Gastroesophageal sphincter (tissue), 4 donors: ENCODE measurements around the gene ZMAT3. TPM values are rescaled to one million over a fixed set of nuclear protein-coding genes. Genes with fewer than 3 reads are reported as not detected.

Source experiments
- ATAC-seq: fragments of 150-250 bp; one replicate; pipeline ENCODE4 v1.9.1; 2016; ENCODE audit warnings: mild to moderate bottlenecking, moderate library complexity
- H3K27ac ChIP-seq, 4 donors: fragments of 200-600 bp; sonication (generic) in 3 of 4; 1 replicate in 3 of 4; 2 replicates in 1 of 4; pipeline ENCODE4 v1.5.1; 2016 to 2019
- H3K27me3 ChIP-seq: fragments of 200-600 bp; sonication (generic); one replicate; pipeline ENCODE4 v1.5.1; 2019
- H3K36me3 ChIP-seq, 2 donors: fragments of 200-600 bp; sonication (generic); one replicate each; pipeline ENCODE4 v1.5.1; 2019; ENCODE audit warnings: control low read depth in 1 of 2
- H3K4me1 ChIP-seq, 3 donors: fragments of 200-600 bp; sonication (generic); 1 replicate in 2 of 3; 2 replicates in 1 of 3; pipeline ENCODE4 v1.5.1; 2016 to 2019; ENCODE audit warnings: control low read depth in 2 of 3
- H3K4me3 ChIP-seq, 2 donors: fragments of 200-600 bp; sonication (generic); one replicate each; pipeline ENCODE4 v1.5.1; 2019; ENCODE audit warnings: mild to moderate bottlenecking in 1 of 2, moderate library complexity in 1 of 2
- H3K9me3 ChIP-seq, 3 donors: fragments of 200-600 bp; sonication (generic); one replicate each; pipeline ENCODE4 v1.5.1; 2017 to 2019; ENCODE audit warnings: control low read depth in 2 of 3
- CTCF ChIP-seq, 4 experiments: fragments of 200-600 bp in 2 of 4; fragments of 450-650 bp in 2 of 4; sonication (generic) in 1 of 4; IDR thresholded peaks; one replicate each; pipeline ENCODE4 v1.5.1; 2017 to 2019; ENCODE audit warnings: antibody characterized with exemption in 4 of 4, mild to moderate bottlenecking in 2 of 4, moderate library complexity in 2 of 4
- EP300 ChIP-seq: sonication (generic); formaldehyde crosslinking; IDR thresholded peaks from one replicate; pipeline ENCODE4 v1.6.1; 2017; ENCODE audit warnings: antibody characterized with exemption, mild to moderate bottlenecking
- POLR2A ChIP-seq, 2 donors: fragments of 450-650 bp; IDR thresholded peaks; one replicate each; pipeline ENCODE4 v1.6.1; 2017; ENCODE audit warnings: antibody characterized with exemption in 2 of 2, mild to moderate bottlenecking in 2 of 2, moderate library complexity in 1 of 2
- POLR2AphosphoS5 ChIP-seq: sonication (generic); formaldehyde crosslinking; IDR thresholded peaks from one replicate; pipeline ENCODE4 v1.6.1; 2017; ENCODE audit warnings: antibody characterized with exemption
- WGBS, 2 donors: methylation state at CpG; one replicate each; pipeline ENCODE4 v1.1.5; 2018; ENCODE audit warnings: low coverage in 1 of 2; 5-methylcytosine and 5-hydroxymethylcytosine counted together
- total RNA-seq, 4 donors: library from RNA; depleted of rRNA; stranded (reverse); fragments of >200 nt; gene quantifications; one replicate each; pipeline ENCODE4 v1.1.0, GENCODE V29; 2016

ZMAT3 gene
- total RNA-seq, 4 donors from 2014 or later = 16.4 to 28.8 (median 19.2) TPM

- no peaks in the 10 kb centered on the region for H3K4me1 ChIP-seq
- no peak overlapping the region for H3K27ac ChIP-seq
- no peak for TF ChIP-seq EP300
- no peak for TF ChIP-seq POLR2AphosphoS5
- TF ChIP-seq POLR2A (IDR thresholded peaks at IDR 0.05) = no peak
- no peak for TF ChIP-seq CTCF (IDR thresholded peaks at IDR 0.05)
- ATAC-seq = no peak
- no peaks in the 10 kb centered on the region for H3K36me3 ChIP-seq
- no peaks in the 10 kb centered on the region for H3K27me3 ChIP-seq
- H3K9me3 ChIP-seq = no peaks in the 10 kb centered on the region
- no peak overlapping the region for H3K4me3 ChIP-seq
These were observed 19.5 kb upstream of the ZMAT3 start for GRCh38 chr3:179091113-179091512.

DNA sequence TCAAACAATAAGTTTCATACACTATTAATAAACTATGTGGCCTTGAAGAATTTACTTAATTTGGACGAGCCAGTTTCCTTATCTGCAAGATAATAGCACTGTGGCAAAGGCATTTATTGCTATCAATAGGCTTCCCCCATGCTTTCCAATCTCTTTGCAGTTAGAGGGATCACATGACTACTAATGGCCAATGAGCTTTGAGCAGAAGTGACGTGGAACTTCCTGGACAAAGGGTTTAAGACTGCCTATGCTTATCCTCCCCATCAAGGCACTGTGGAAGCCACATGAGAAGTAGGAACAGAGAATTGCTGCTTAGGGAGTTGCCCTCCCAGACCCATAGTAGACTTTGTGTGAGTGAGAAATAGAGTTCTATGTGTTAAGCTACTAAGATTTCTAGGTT lies 16.7 kb upstream of the ZMAT3 start:
- Histone ChIP-seq H3K9me3 (no peaks in the 10 kb centered on the region), H3K36me3 (no peaks in the 10 kb centered on the region), H3K27ac (no peak overlapping the region), H3K4me3 (no peak overlapping the region), H3K27me3 (no peaks in the 10 kb centered on the region), H3K4me1 (no peaks in the 10 kb centered on the region)
- TF ChIP-seq EP300 = no peak
- TF ChIP-seq POLR2A (IDR thresholded peaks at IDR 0.05) = no peak
- no peak for TF ChIP-seq POLR2AphosphoS5
- TF ChIP-seq CTCF (IDR thresholded peaks at IDR 0.05) = no peak
- 21 to 35% methylated on average over 2 of the region's 2 CpGs for WGBS, 2 donors
- no peak for ATAC-seq

DNA sequence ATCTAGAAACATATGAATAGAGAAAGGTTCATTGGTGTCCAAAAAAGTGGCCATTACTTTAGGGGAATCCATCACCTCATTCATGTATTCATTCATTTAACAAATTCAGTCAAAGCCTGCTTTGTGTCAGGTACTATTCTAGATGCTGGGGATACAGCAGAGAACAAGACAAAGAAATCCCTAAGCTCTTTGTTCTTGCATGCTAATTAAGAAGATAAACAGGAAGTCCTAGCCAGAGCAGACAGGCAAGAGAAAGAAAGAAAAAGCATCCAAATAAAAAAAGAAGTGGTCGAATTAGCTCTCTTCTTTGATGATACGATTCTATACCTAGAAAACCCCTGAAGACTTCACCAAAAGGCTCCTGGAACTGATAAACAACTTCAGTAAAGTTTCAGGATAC lies 12.4 kb upstream of the ZMAT3 start:
- H3K4me1 ChIP-seq = no peaks in the 10 kb centered on the region
- H3K36me3 ChIP-seq = no peaks in the 10 kb centered on the region
- TF ChIP-seq CTCF (IDR thresholded peaks at IDR 0.05) (no peak), POLR2AphosphoS5 (no peak), POLR2A (IDR thresholded peaks at IDR 0.05) (no peak), EP300 (no peak)
- 57 to 74% methylated on average over 2 of the region's 2 CpGs for WGBS, 2 donors
- H3K27me3 ChIP-seq = no peaks in the 10 kb centered on the region
- H3K27ac ChIP-seq = no peak overlapping the region
- no peak overlapping the region for H3K4me3 ChIP-seq
- no peak for ATAC-seq
- no peaks in the 10 kb centered on the region for H3K9me3 ChIP-seq

DNA sequence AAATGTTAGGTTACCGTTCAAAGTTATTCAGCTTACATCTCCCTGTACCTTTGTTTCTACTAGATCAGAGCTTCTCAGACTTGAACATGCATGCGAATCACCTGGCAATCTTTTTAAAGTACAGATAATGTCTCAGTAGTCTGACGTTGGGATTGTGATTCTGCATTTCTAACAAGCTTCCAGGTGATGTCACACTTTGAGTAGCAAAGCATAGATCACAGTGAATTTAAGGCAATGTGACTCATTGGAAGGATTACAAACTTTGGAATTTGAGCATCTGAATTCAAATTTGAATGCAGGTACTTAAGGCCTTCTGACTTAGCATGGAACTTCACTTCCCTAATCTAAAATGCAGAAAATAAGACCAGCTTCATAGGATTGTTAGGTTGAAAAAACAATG lies 10.8 kb upstream of the ZMAT3 start:
- TF ChIP-seq CTCF (IDR thresholded peaks at IDR 0.05) (no peak), EP300 (no peak), POLR2AphosphoS5 (no peak), POLR2A (IDR thresholded peaks at IDR 0.05) (no peak)
- no peaks in the 10 kb centered on the region for H3K9me3 ChIP-seq
- WGBS, 2 donors = 58 to 71% methylated on average over 3 of the region's 3 CpGs
- no peaks in the 10 kb centered on the region for H3K4me1 ChIP-seq
- ATAC-seq = no peak
- no peak overlapping the region for H3K4me3 ChIP-seq
- H3K27ac ChIP-seq = no peak overlapping the region
- no peaks in the 10 kb centered on the region for H3K27me3 ChIP-seq
- H3K36me3 ChIP-seq = no peaks in the 10 kb centered on the region

GRCh38 chr3:179081885-179082284 lies 10.3 kb upstream of the ZMAT3 start:
- ATAC-seq = no peak
- WGBS, 2 donors = 79 to 83% methylated on average over 2 of the region's 2 CpGs
- no peaks in the 10 kb centered on the region for H3K4me1 ChIP-seq
- H3K36me3 ChIP-seq = no peaks in the 10 kb centered on the region
- H3K27ac ChIP-seq = no peak overlapping the region
- no peak overlapping the region for H3K4me3 ChIP-seq
- TF ChIP-seq POLR2A (IDR thresholded peaks at IDR 0.05) = no peak
- TF ChIP-seq POLR2AphosphoS5 = no peak
- no peak for TF ChIP-seq CTCF (IDR thresholded peaks at IDR 0.05)
- TF ChIP-seq EP300 = no peak
- no peaks in the 10 kb centered on the region for H3K27me3 ChIP-seq
- no peaks in the 10 kb centered on the region for H3K9me3 ChIP-seq
